GM12878 (cell line): Measurements from ENCODE around the gene SP100. TPM values are rescaled to one million over a fixed set of nuclear protein-coding genes. Genes with fewer than 3 reads are reported as not detected.
A peak's percentile ranks its signal among the peaks of the same experiment; 100 is the strongest.

Experiments
- ATF7 ChIP-seq: fragments of 450-650 bp; IDR thresholded peaks from 2 replicates; pipeline ENCODE4 v1.6.1; 2016; ENCODE audit warnings: low read depth, mild to moderate bottlenecking
- BCL11A ChIP-seq: IDR thresholded peaks from 2 replicates; pipeline ENCODE4 v1.6.1; 2011; ENCODE audit warnings: low read depth, low read length
- BCL3 ChIP-seq: IDR thresholded peaks from 2 replicates; pipeline ENCODE4 v1.6.1; 2011; ENCODE audit warnings: borderline replicate concordance, low read depth, mild to moderate bottlenecking, moderate library complexity, low read length; ENCODE audit not compliant: insufficient read depth, poor library complexity, severe bottlenecking
- CREB1 ChIP-seq: IDR thresholded peaks from 2 replicates; pipeline ENCODE4 v1.6.1; 2012; ENCODE audit warnings: low read depth, mild to moderate bottlenecking, inconsistent platforms
- EP300 ChIP-seq, 2 experiments: fragments of 150-350 bp in 1 of 2; IDR thresholded peaks; 2 replicates each; pipeline ENCODE4 v1.6.1; 2011 to 2012; ENCODE audit warnings: low read depth in 2 of 2, low read length in 2 of 2, borderline replicate concordance in 1 of 2, improper control_type of control experiment in 1 of 2, inconsistent platforms in 1 of 2; ENCODE audit not compliant: control insufficient read depth in 1 of 2
- ESRRA ChIP-seq: IDR thresholded peaks from 2 replicates; pipeline ENCODE4 v1.6.1; 2012; ENCODE audit warnings: mild to moderate bottlenecking, low read length, improper control_type of control experiment
- ETV6 ChIP-seq, 2 experiments: fragments of 450-650 bp in 1 of 2; IDR thresholded peaks in 1 of 2; conservative IDR thresholded peaks in 1 of 2; 2 replicates each; pipeline ENCODE4 v1.6.1; 2014; ENCODE audit warnings: antibody characterized with exemption in 1 of 2, borderline replicate concordance in 1 of 2, low read depth in 1 of 2, mild to moderate bottlenecking in 1 of 2, moderate library complexity in 1 of 2
- EZH2 ChIP-seq: IDR thresholded peaks from 2 replicates; pipeline ENCODE4 v1.6.1; 2012; ENCODE audit warnings: low read depth, mild to moderate bottlenecking, control low read depth, inconsistent platforms, low read length, borderline replicate concordance; ENCODE audit not compliant: control insufficient read depth
- HDAC2 ChIP-seq: fragments of 200-600 bp; sonication (generic); IDR thresholded peaks from 2 replicates; pipeline ENCODE4 v1.6.1; 2017
- IKZF1 ChIP-seq: fragments of 450-650 bp; conservative IDR thresholded peaks from 2 replicates; pipeline ENCODE4 v1.6.1; 2017; ENCODE audit warnings: antibody characterized with exemption, mild to moderate bottlenecking
- IRF4 ChIP-seq: IDR thresholded peaks from 2 replicates; pipeline ENCODE4 v1.6.1; 2011; ENCODE audit warnings: low read depth, low read length
- NBN ChIP-seq: fragments of 450-650 bp; IDR thresholded peaks from 2 replicates; pipeline ENCODE4 v1.6.1; 2016
- NFIC ChIP-seq: IDR thresholded peaks from 2 replicates; pipeline ENCODE4 v1.6.1; 2012; ENCODE audit warnings: low read depth, mild to moderate bottlenecking, inconsistent platforms, low read length, moderate library complexity
- NFXL1 ChIP-seq: fragments of 450-650 bp; IDR thresholded peaks from 2 replicates; pipeline ENCODE4 v1.6.1; 2017; ENCODE audit warnings: antibody characterized with exemption, mild to moderate bottlenecking, borderline replicate concordance
- RAD21 ChIP-seq: IDR thresholded peaks from 2 replicates; pipeline ENCODE4 v1.6.1; 2011; ENCODE audit warnings: mild to moderate bottlenecking, low read depth, low read length, moderate library complexity; ENCODE audit not compliant: insufficient read depth
- RB1 ChIP-seq: fragments of 450-650 bp; formaldehyde crosslinking; IDR thresholded peaks from 2 replicates; pipeline ENCODE4 v1.6.1; 2017; ENCODE audit warnings: mild to moderate bottlenecking, borderline replicate concordance
- SPI1 ChIP-seq: IDR thresholded peaks from 2 replicates; pipeline ENCODE4 v1.6.1; 2011; ENCODE audit warnings: low read depth, mild to moderate bottlenecking, low read length, moderate library complexity, borderline replicate concordance; ENCODE audit not compliant: insufficient read depth
- SREBF1 ChIP-seq: IDR thresholded peaks from 2 replicates; pipeline ENCODE4 v1.6.1; 2012; ENCODE audit warnings: mild to moderate bottlenecking, low read length
- SREBF2 ChIP-seq: IDR thresholded peaks from 2 replicates; pipeline ENCODE4 v1.6.1; 2012; ENCODE audit warnings: mild to moderate bottlenecking, low read length
- TCF3 ChIP-seq: IDR thresholded peaks from 2 replicates; pipeline ENCODE4 v1.6.1; 2012; ENCODE audit warnings: low read depth, mild to moderate bottlenecking, low read length, borderline replicate concordance; ENCODE audit not compliant: insufficient read depth
- USF1 ChIP-seq: IDR thresholded peaks from 2 replicates; pipeline ENCODE4 v1.6.1; 2011; ENCODE audit warnings: borderline replicate concordance, low read depth, mild to moderate bottlenecking, moderate library complexity, mixed read lengths, low read length; ENCODE audit not compliant: insufficient read depth; ENCODE audit errors: extremely low read length
- WRNIP1 ChIP-seq: IDR thresholded peaks from 2 replicates; pipeline ENCODE4 v1.6.1; 2011; ENCODE audit warnings: low read depth, low read length, improper control_type of control experiment, borderline replicate concordance
- ZBTB33 ChIP-seq: fragments of 450-650 bp; IDR thresholded peaks from 2 replicates; pipeline ENCODE4 v1.6.1; 2017; ENCODE audit warnings: mild to moderate bottlenecking
- ZNF274 ChIP-seq: IDR thresholded peaks from one replicate; pipeline ENCODE4 v1.8.0; 2011; ENCODE audit not compliant: insufficient read length, insufficient read depth
- polyA plus RNA-seq, 11 experiments: library from polyadenylated mRNA; depleted of rRNA in 4 of 11; unstranded in 6 of 11; stranded (reverse) in 5 of 11; fragments of >200 nt; fragmentation: Nextera tagmentation in 4 of 11; fragmentation: Illumina TruSeq in 1 of 11; extraction: Ambion mirVana in 4 of 11; extraction: Trizol in 1 of 11; gene quantifications; 1 replicate in 1 of 11; 2 replicates in 10 of 11; pipeline versions ENCODE4 v1.2.1 to v1.2.3, GENCODE V29; 2011 to 2016; ENCODE audit warnings: inconsistent platforms in 2 of 11, missing spikeins in 2 of 11, low read depth in 1 of 11
- total RNA-seq, 4 experiments: library from RNA; depleted of rRNA in 3 of 4; stranded (reverse); fragments of >200 nt in 3 of 4; fragmentation: Illumina TruSeq in 1 of 4; extraction: Trizol in 1 of 4; gene quantifications; 2 replicates each; pipeline versions ENCODE4 v1.2.1 to v1.2.3, GENCODE V29; 2013 to 2021
- TF ChIP-seq, protein P1 (sequence below): fragments of 450-650 bp; IDR thresholded peaks from 2 replicates; pipeline ENCODE4 v1.6.1; 2017; ENCODE audit warnings: mild to moderate bottlenecking, low read depth, inconsistent platforms; ENCODE audit not compliant: poor library complexity, severe bottlenecking

The SP100 gene
- total and polyA plus RNA-seq, 10 of the 15 experiments (the other 5 are each of a cell fraction or from before 2014, with no cell fraction given), result 109 to 239 (median 180) TPM

DNA sequence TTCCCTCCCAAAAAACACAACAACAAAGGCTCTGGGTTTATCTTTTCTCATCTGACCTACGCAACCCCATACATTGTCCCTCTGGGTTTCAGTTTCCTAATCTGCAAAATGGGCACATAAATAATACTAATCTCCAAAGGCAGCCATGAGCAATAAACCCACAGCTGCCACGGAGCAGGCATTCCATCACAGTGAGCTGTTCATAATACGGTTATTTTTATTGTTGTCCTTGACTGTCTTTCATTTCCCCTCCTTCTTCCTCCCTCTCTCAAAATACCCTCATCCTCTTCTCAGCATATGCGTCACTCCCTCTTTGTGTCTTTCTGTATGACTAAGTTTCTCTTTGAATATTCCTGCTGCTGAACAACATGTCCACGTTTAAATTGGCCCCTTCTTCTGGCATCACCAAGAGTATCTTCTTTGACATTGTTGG lies 166.9 kb downstream of the SP100 start (continued):
- TF ChIP-seq HDAC2 (no peak), NFXL1 (no peak), RAD21 (no peak), EP300 (IDR thresholded peaks at IDR 0.05; ENCODE audit: borderline replicate concordance in 1 of 2, control insufficient read depth in 1 of 2, low read depth in 2 of 2, low read length in 2 of 2) (peak; percentile 76 to 77; a peak in 3 of 4 replicates), EZH2 (no peak), ZBTB33 (no peak; the same call in 1 of the 2 replicates), NFIC (peak; percentile 93), IRF4 (peak; percentile 87; the same call in 1 of the 2 replicates), BCL3 (peak; percentile 60), USF1 (no peak), ATF7 (peak; percentile 64), TCF3 (peak; percentile 76), ZNF274 (no peak), ETV6 (conservative IDR thresholded peaks at IDR 0.05 in 1 of 2, IDR thresholded peaks at IDR 0.05 in 1 of 2; ENCODE audit: borderline replicate concordance in 1 of 2, low read depth in 1 of 2) (peak in 1 of 2 experiments; percentile 99; a peak in 2 of 4 replicates), SPI1 (peak; percentile 73; the same call in 1 of the 2 replicates), NBN (peak; percentile 67; the same call in 1 of the 2 replicates), ESRRA (no peak), BCL11A (peak; percentile 79), WRNIP1 (no peak), SREBF1 (no peak), IKZF1 (peak; percentile 70), RB1 (no peak), SREBF2 (no peak), CREB1 (peak; percentile 87)
- TF ChIP-seq, protein P1, sequence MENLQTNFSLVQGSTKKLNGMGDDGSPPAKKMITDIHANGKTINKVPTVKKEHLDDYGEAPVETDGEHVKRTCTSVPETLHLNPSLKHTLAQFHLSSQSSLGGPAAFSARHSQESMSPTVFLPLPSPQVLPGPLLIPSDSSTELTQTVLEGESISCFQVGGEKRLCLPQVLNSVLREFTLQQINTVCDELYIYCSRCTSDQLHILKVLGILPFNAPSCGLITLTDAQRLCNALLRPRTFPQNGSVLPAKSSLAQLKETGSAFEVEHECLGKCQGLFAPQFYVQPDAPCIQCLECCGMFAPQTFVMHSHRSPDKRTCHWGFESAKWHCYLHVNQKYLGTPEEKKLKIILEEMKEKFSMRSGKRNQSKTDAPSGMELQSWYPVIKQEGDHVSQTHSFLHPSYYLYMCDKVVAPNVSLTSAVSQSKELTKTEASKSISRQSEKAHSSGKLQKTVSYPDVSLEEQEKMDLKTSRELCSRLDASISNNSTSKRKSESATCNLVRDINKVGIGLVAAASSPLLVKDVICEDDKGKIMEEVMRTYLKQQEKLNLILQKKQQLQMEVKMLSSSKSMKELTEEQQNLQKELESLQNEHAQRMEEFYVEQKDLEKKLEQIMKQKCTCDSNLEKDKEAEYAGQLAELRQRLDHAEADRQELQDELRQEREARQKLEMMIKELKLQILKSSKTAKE, result peak; percentile 73
